ENCODE data around the gene LINC01488.
A peak's percentile ranks its signal among the peaks of the same experiment; 100 is the strongest.

LINC01488 gene

GRCh38 chr11:69487391-69487790 is 5.9 kb downstream of the LINC01488 start:
- DNase-seq = no peak
- intact Hi-C loops (cut with DNase I) = no loop called here

GRCh38 chr11:69487849-69488542 is 6.5 kb downstream of the LINC01488 start:
- intact Hi-C loops (cut with DNase I) = no loop called here
- DNase-seq = no peak

DNA sequence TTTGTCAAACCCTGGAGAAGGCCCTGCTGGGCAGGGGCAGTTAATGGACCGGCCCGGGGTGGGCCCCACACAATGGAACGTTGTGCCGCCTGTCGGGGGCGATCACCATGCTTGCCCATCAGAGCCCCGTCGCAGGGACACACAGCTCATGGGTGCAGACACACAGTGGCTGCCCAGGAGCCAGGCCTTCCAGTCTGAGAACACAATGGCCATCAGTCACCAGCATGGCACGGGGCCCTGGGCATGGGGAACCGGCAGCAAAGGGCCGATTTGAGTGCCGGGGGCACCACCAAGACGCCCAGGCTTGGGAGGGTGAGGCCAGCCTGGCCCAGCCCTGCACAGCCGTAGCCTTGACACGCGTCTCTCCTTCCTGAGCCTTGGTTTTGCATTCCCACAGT is 7.1 kb downstream of the LINC01488 start:
- intact Hi-C loops (cut with DNase I) = no loop called here
- DNase-seq = peak in 3 of 42 donors; percentile 24 to 36 (median 29)

GRCh38 chr11:69489031-69489745 is 7.7 kb downstream of the LINC01488 start:
- intact Hi-C loops (cut with DNase I) = no loop called here
- DNase-seq = no peak

GRCh38 chr11:69489746-69490365 is 8.4 kb downstream of the LINC01488 start:
- DNase-seq = no peak
- intact Hi-C loops (cut with DNase I) = no loop called here

DNA sequence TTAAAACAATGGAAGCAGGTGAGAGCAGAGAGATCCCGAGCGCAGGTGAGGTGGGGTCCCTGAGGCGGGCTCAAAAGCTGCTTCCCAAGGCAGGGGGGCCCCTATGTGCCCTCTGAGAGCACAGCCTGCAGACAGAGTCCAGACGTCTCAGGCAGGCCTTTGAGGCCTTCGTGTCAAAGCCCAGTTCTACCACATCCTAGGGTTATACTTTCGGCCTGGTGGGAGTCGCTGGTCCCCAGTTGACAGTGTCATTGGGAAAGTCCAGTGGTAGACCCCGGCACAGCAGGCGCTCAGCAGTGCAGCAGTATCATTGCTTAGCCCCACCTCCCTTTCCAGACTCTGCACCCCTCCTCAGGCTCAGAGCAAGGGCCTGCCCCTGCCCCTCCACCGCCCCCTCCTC is 9.1 kb downstream of the LINC01488 start:
- DNase-seq = no peak
- intact Hi-C loops (cut with DNase I) = no loop called here

- DNase-seq = no peak
- intact Hi-C loops (cut with DNase I) = no loop called here
Measured at GRCh38 chr11:69491071-69492031, 9.9 kb downstream of the LINC01488 start.

DNA sequence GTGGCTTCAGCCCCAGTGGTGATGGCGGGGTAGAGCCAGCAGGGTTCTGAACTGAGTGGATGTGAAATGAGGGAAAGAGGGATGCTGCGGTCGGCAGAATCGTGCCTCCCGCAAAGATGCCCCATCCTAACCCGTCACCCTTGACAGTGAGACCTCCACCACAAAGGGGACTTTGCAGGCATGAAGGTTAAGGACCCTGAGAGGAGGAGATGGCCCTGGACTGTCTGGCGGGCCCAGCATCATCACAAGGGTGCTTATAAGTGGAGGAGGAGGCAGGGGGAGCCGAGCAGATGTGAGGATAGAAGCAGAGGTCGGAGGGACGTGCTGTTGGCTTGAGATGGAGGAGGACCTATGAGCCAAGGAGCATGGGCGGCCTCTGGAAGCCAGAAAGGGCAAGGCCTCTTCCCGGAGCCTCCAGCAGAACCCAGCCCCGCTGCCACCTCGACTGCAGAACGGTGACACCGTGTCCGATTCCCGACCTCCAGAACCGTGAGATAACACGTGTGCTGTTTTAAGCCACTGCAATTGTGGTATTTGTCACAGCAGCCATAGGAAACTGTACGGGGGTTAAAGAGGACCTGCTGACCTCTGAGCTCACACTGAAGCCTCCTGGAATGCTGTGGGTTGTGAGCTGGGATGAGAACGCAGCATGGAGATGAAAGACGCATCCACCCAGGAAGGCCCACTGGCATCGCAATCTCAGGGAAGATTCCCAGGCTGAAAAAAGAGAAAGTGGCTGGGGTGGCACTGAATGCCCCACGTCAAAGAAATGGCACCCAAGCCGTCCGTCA is 10.9 kb downstream of the LINC01488 start:
- DNase-seq = no peak
- intact Hi-C loops (cut with DNase I) = no loop called here

GRCh38 chr11:69493931-69494821 is 12.7 kb downstream of the LINC01488 start:
- intact Hi-C loops (cut with DNase I) = no loop called here
- no peak for DNase-seq

GRCh38 chr11:69494851-69495250 is 13.4 kb downstream of the LINC01488 start:
- DNase-seq = no peak
- intact Hi-C loops (cut with DNase I) = no loop called here

GRCh38 chr11:69495441-69496201 is 14.2 kb downstream of the LINC01488 start:
- intact Hi-C loops (cut with DNase I) = no loop called here
- no peak for DNase-seq

DNA sequence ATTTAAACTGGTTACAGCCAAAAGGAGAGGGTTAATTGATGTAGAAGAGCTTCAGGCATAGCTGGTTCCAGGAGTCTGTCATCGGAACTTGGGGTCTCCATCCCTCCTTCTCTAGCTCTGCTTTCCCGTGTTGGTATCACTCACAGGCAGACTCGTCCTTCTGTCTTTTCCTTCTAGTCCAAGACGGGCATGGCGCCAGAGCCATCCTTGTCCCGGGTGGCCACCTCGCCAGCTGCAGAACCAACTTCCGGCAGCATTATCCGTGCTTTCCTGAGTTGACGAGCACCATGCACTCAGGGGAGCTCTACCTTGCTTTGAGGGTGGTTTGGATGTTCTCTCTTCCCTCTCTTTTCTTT is 14.7 kb downstream of the LINC01488 start:
- intact Hi-C loops (cut with DNase I) = no loop called here
- DNase-seq = no peak

DNA sequence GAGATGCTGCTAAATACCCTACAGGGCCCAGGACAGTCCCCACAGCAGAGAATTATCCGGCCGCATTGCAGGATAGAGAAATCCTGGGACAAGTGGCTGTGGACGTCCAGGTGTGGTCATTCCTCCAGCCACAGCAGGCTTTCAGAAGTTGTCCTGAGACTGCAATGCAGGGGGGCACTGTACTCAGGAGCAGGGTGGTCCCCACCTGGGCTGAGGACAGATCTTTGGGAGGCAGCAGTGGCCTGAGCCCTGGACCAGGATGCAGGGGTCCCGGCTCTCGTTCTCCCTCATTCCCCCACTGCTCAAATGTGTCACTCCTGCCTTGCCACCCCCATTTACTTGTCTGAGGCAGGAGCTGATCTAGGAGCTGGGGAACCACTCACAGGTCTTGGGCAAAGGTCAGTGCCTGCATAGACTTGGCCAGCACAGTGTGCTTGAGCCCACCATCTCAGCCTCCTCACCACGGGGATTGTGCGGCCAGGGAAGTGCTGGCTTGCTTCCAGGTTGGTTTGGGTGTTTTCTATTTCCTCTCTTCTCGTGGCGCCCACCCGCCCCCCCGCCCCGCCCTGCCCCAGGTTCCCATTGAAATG is 15.3 kb downstream of the LINC01488 start:
- no peak for DNase-seq
- intact Hi-C loops (cut with DNase I) = no loop called here

DNA sequence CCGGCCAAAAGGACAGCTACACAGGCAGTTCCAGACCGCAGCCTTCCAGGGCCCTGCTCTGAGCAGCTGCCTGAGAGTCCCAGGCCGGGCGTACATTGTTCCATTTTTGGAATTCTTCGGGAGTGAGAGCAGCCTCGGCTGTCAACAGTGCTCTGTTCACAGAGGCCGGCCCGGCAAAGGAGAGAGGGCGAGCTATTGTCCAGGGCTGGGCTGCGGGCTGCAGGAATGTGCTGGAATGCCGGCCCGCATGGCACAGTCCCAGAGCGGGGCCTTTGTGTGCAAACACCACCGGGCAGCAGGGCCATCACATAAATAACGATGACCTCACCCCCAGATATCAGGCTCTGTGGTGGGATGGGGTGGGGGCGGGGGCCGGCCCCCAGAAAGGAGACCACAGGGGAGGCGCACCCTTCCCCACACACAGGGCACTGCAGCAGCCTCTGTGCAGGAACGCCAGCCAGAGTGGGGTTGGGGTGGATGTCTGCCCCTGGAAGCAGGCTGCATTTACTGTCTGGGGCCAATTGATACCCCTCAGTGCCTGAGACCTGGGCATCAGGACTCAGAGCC is 15.8 kb downstream of the LINC01488 start:
- intact Hi-C loops (cut with DNase I) = no loop called here

GRCh38 chr11:69498614-69499175 is 17.2 kb downstream of the LINC01488 start:
- no peak for DNase-seq
- intact Hi-C loops (cut with DNase I) = no loop called here

More for the DNA sequence above, 15.8 kb downstream of the LINC01488 start:
- peak in 40 of 42 donors; percentile 14 to 86 (median 56) for DNase-seq

Data from head of caudate nucleus (tissue), 42 donors.